CD4-positive, alpha-beta memory T cell (primary cell): ENCODE results near the gene EMILIN2. TPM values are rescaled to one million over a fixed set of nuclear protein-coding genes. Genes with fewer than 3 reads are reported as not detected.

Experiments
- CTCF ChIA-PET: fragments of 350-600 bp; sonication (Branson Sonifier 250); formaldehyde crosslinking; loops from one replicate; lab custom pipeline; 2021; ENCODE audit warnings: inconsistent platforms; ENCODE audit not compliant: partially characterized antibody; lab: Charles Lee
- POLR2A ChIA-PET: fragments of 350-600 bp; sonication (Branson Sonifier 250); formaldehyde crosslinking; loops from one replicate; lab custom pipeline; 2021; ENCODE audit not compliant: partially characterized antibody; lab: Charles Lee
- DNase-seq, 5 donors: peaks; one replicate each; pipeline versions ENCODE4 v3.0.0 to v3.0.0-alpha.2; 2020 to 2022; ENCODE audit warnings: mixed read lengths in 1 of 5
- H3K27ac ChIP-seq: one replicate; pipeline ENCODE4 v1.7.0; 2013; ENCODE audit warnings: low read depth, low read length
- H3K27me3 ChIP-seq: 2 replicates; pipeline ENCODE4 v1.7.0; 2013; ENCODE audit warnings: mild to moderate bottlenecking, low read length, moderate library complexity; ENCODE audit not compliant: insufficient read depth
- H3K36me3 ChIP-seq: 2 replicates; pipeline ENCODE4 v1.7.0; 2013; ENCODE audit warnings: mild to moderate bottlenecking, low read length, moderate library complexity; ENCODE audit not compliant: insufficient read depth
- H3K4me1 ChIP-seq: 2 replicates; pipeline ENCODE4 v1.7.0; 2013; ENCODE audit warnings: mild to moderate bottlenecking, low read length, moderate library complexity; ENCODE audit not compliant: insufficient read depth
- H3K4me3 ChIP-seq, 2 donors: one replicate each; pipeline ENCODE4 v1.7.0; 2013; ENCODE audit warnings: low read length in 2 of 2, mild to moderate bottlenecking in 1 of 2
- H3K9me3 ChIP-seq, 2 donors: one replicate each; pipeline ENCODE4 v1.7.0; 2013; ENCODE audit warnings: low read length in 2 of 2, control low read depth in 1 of 2; ENCODE audit not compliant: control insufficient read depth in 1 of 2
- H3K27ac Mint-ChIP-seq, 7 donors: one replicate each; pipeline ENCODE4 v1.8.0; 2020 to 2021; ENCODE audit warnings: mixed read lengths in 7 of 7, mild to moderate bottlenecking in 6 of 7, inconsistent platforms in 3 of 7, moderate library complexity in 3 of 7
- H3K27me3 Mint-ChIP-seq, 2 donors: one replicate each; pipeline ENCODE4 v1.8.0; 2020 to 2021; ENCODE audit warnings: mixed read lengths in 2 of 2
- H3K36me3 Mint-ChIP-seq, 2 donors: one replicate each; pipeline ENCODE4 v1.8.0; 2020 to 2021; ENCODE audit warnings: mixed read lengths in 2 of 2, inconsistent platforms in 1 of 2, mild to moderate bottlenecking in 1 of 2
- H3K4me1 Mint-ChIP-seq, 4 donors: one replicate each; pipeline ENCODE4 v1.8.0; 2020 to 2021; ENCODE audit warnings: mixed read lengths in 4 of 4, mild to moderate bottlenecking in 1 of 4
- H3K4me3 Mint-ChIP-seq, 8 donors: one replicate each; pipeline ENCODE4 v1.8.0; 2020 to 2021; ENCODE audit warnings: mixed read lengths in 8 of 8, mild to moderate bottlenecking in 7 of 8, moderate library complexity in 6 of 8, inconsistent platforms in 3 of 8
- H3K9me3 Mint-ChIP-seq, 8 donors: one replicate each; pipeline ENCODE4 v1.8.0; 2020 to 2021; ENCODE audit warnings: mixed read lengths in 8 of 8, mild to moderate bottlenecking in 5 of 8, inconsistent platforms in 3 of 8, moderate library complexity in 1 of 8
- intact Hi-C: fragments of 100-400 bp; cut with micrococcal nuclease; formaldehyde crosslinking; loops from one replicate; pipeline ENCODE4 v1.15.1; 2023
- polyA plus RNA-seq, 2 donors: library from polyadenylated mRNA; unstranded; fragments of 300-500 nt; fragmentation: Illumina TruSeq; gene quantifications; one replicate each; pipeline ENCODE4 v1.2.3, GENCODE V29; 2021
- total RNA-seq, 2 experiments: library from RNA; stranded (reverse); gene quantifications; one replicate each; pipeline ENCODE4 v1.2.3, GENCODE V29; 2021

The EMILIN2 gene
- total and polyA plus RNA-seq, 4 experiments from 2014 or later = 4.9 to 11.4 (median 8.6) TPM

- no peak overlapping the region for H3K27ac Mint-ChIP-seq
- intact Hi-C loops = no loop called here
- no peaks in the 10 kb centered on the region for H3K4me1 ChIP-seq
- peaks cover 0 to 3% (median 0%) of the 10 kb centered on the region in 4 donors for H3K4me1 Mint-ChIP-seq
- no peaks in the 10 kb centered on the region for H3K27me3 ChIP-seq
- H3K27ac ChIP-seq = no peak overlapping the region
- H3K4me3 Mint-ChIP-seq = no peak overlapping the region
- DNase-seq = no peak
- CTCF ChIA-PET = no interaction called here
- H3K36me3 Mint-ChIP-seq = peaks cover 6 to 36% of the 10 kb centered on the region in 2 donors
- no peak overlapping the region for H3K4me3 ChIP-seq
- H3K36me3 ChIP-seq = no peaks in the 10 kb centered on the region
- POLR2A ChIA-PET = no interaction called here
- peaks cover 0 to 5% of the 10 kb centered on the region in 2 donors for H3K9me3 ChIP-seq
- H3K9me3 Mint-ChIP-seq = peaks cover 10 to 68% (median 47%) of the 10 kb centered on the region in 8 donors
- no peaks in the 10 kb centered on the region for H3K27me3 Mint-ChIP-seq
Measured at GRCh38 chr18:2811416-2811815, 35.4 kb upstream of the EMILIN2 start.

- H3K27ac Mint-ChIP-seq = no peak overlapping the region
- Histone ChIP-seq H3K27me3 (no peaks in the 10 kb centered on the region), H3K4me1 (no peaks in the 10 kb centered on the region), H3K4me3 (no peak overlapping the region), H3K36me3 (no peaks in the 10 kb centered on the region), H3K9me3 (no peaks in the 10 kb centered on the region), H3K27ac (no peak overlapping the region)
- ChIA-PET CTCF (no interaction called here), POLR2A (no interaction called here)
- intact Hi-C loops = no loop called here
- no peaks in the 10 kb centered on the region for H3K27me3 Mint-ChIP-seq
- H3K4me1 Mint-ChIP-seq = peaks cover 0 to 2% (median 0%) of the 10 kb centered on the region in 4 donors
- H3K4me3 Mint-ChIP-seq = no peak overlapping the region
- no peak for DNase-seq
- H3K36me3 Mint-ChIP-seq = peaks cover 5 to 33% of the 10 kb centered on the region in 2 donors
- H3K9me3 Mint-ChIP-seq = peaks cover 11 to 62% (median 46%) of the 10 kb centered on the region in 8 donors
Measured at GRCh38 chr18:2814928-2815327, 31.9 kb upstream of the EMILIN2 start.

- H3K27ac ChIP-seq = no peak overlapping the region
- H3K36me3 ChIP-seq = no peaks in the 10 kb centered on the region
- Mint-ChIP-seq H3K27ac (no peak overlapping the region), H3K9me3 (peaks cover 4 to 31% (median 19%) of the 10 kb centered on the region in 8 donors), H3K4me1 (peaks cover 0 to 2% (median 0%) of the 10 kb centered on the region in 4 donors), H3K27me3 (no peaks in the 10 kb centered on the region), H3K36me3 (peaks cover 0 to 7% of the 10 kb centered on the region in 2 donors), H3K4me3 (no peak overlapping the region)
- H3K4me3 ChIP-seq = no peak overlapping the region
- POLR2A ChIA-PET = no interaction called here
- H3K9me3 ChIP-seq = no peaks in the 10 kb centered on the region
- intact Hi-C loops = no loop called here
- no peaks in the 10 kb centered on the region for H3K27me3 ChIP-seq
- CTCF ChIA-PET = no interaction called here
- no peaks in the 10 kb centered on the region for H3K4me1 ChIP-seq
- no peak for DNase-seq
Measured at GRCh38 chr18:2818281-2818680, 28.5 kb upstream of the EMILIN2 start.

- H3K27me3 Mint-ChIP-seq = no peaks in the 10 kb centered on the region
- H3K27ac Mint-ChIP-seq = no peak overlapping the region
- no peaks in the 10 kb centered on the region for H3K4me1 Mint-ChIP-seq
- Histone ChIP-seq H3K4me3 (no peak overlapping the region), H3K4me1 (no peaks in the 10 kb centered on the region), H3K9me3 (no peaks in the 10 kb centered on the region), H3K27me3 (no peaks in the 10 kb centered on the region), H3K36me3 (no peaks in the 10 kb centered on the region), H3K27ac (no peak overlapping the region)
- peaks cover 1 to 12% (median 4%) of the 10 kb centered on the region in 8 donors for H3K9me3 Mint-ChIP-seq
- no peak for DNase-seq
- CTCF ChIA-PET = no interaction called here
- POLR2A ChIA-PET = no interaction called here
- no peak overlapping the region for H3K4me3 Mint-ChIP-seq
- no peaks in the 10 kb centered on the region for H3K36me3 Mint-ChIP-seq
- intact Hi-C loops = no loop called here
Measured at GRCh38 chr18:2821695-2822094, 25.1 kb upstream of the EMILIN2 start.

GRCh38 chr18:2822213-2822921, 24.4 kb upstream of the EMILIN2 start:
- H3K9me3 ChIP-seq = no peaks in the 10 kb centered on the region
- no peaks in the 10 kb centered on the region for H3K4me1 ChIP-seq
- Mint-ChIP-seq H3K36me3 (no peaks in the 10 kb centered on the region), H3K27ac (no peak overlapping the region), H3K9me3 (peaks cover 0 to 12% (median 4%) of the 10 kb centered on the region in 8 donors), H3K27me3 (no peaks in the 10 kb centered on the region), H3K4me3 (no peak overlapping the region), H3K4me1 (no peaks in the 10 kb centered on the region)
- CTCF ChIA-PET = no interaction called here
- H3K27me3 ChIP-seq = no peaks in the 10 kb centered on the region
- no peak overlapping the region for H3K27ac ChIP-seq
- DNase-seq = no peak
- POLR2A ChIA-PET = interaction anchor here (0.6 kb wide), 1 partner anchor 207 kb away, joined by 3 read pairs; no protein-coding TSS in a partner anchor
- no peaks in the 10 kb centered on the region for H3K36me3 ChIP-seq
- intact Hi-C loops = no loop called here
- H3K4me3 ChIP-seq = no peak overlapping the region

GRCh38 chr18:2823202-2823601, 23.6 kb upstream of the EMILIN2 start:
- Mint-ChIP-seq H3K36me3 (no peaks in the 10 kb centered on the region), H3K4me1 (no peaks in the 10 kb centered on the region), H3K9me3 (peaks cover 0 to 9% (median 2%) of the 10 kb centered on the region in 8 donors), H3K27ac (no peak overlapping the region), H3K4me3 (peak overlapping the region in 1 of 8 donors; percentile 74), H3K27me3 (no peaks in the 10 kb centered on the region)
- Histone ChIP-seq H3K4me3 (no peak overlapping the region), H3K9me3 (no peaks in the 10 kb centered on the region), H3K4me1 (no peaks in the 10 kb centered on the region), H3K27ac (no peak overlapping the region), H3K27me3 (no peaks in the 10 kb centered on the region), H3K36me3 (no peaks in the 10 kb centered on the region)
- CTCF ChIA-PET = no interaction called here
- POLR2A ChIA-PET = no interaction called here
- intact Hi-C loops = no loop called here
- no peak for DNase-seq

- POLR2A ChIA-PET = no interaction called here
- CTCF ChIA-PET = no interaction called here
- H3K27ac Mint-ChIP-seq = no peak overlapping the region
- Histone ChIP-seq H3K4me1 (no peaks in the 10 kb centered on the region), H3K36me3 (no peaks in the 10 kb centered on the region), H3K27me3 (no peaks in the 10 kb centered on the region), H3K9me3 (no peaks in the 10 kb centered on the region), H3K27ac (no peak overlapping the region), H3K4me3 (no peak overlapping the region)
- H3K27me3 Mint-ChIP-seq = no peaks in the 10 kb centered on the region
- H3K4me3 Mint-ChIP-seq = no peak overlapping the region
- H3K9me3 Mint-ChIP-seq = peaks cover 0 to 2% (median 0%) of the 10 kb centered on the region in 8 donors
- H3K36me3 Mint-ChIP-seq = no peaks in the 10 kb centered on the region
- DNase-seq = no peak
- intact Hi-C loops = no loop called here
- H3K4me1 Mint-ChIP-seq = no peaks in the 10 kb centered on the region
Measured at GRCh38 chr18:2823966-2824365, 22.8 kb upstream of the EMILIN2 start.
